H9 (cell line): ENCODE data around the gene ZNF587B. TPM values are rescaled to one million over a fixed set of nuclear protein-coding genes. Genes with fewer than 3 reads are reported as not detected.
"Not testable (repeated sequence)": the region's sequence is repeated elsewhere in the genome, so short reads cannot be mapped to it uniquely, and the experiment has no call there.

Experiments used
- DNase-seq: peaks from one replicate; pipeline ENCODE4 v3.0.0-alpha.2; 2017
- H2AFZ ChIP-seq: one replicate; pipeline ENCODE4 v1.6.1; 2013; ENCODE audit warnings: mild to moderate bottlenecking, low read length, control low read depth, moderate library complexity
- H2AK5ac ChIP-seq: 2 replicates; pipeline ENCODE4 v1.6.1; 2013; ENCODE audit warnings: low read length, control low read depth, mixed read lengths; ENCODE audit not compliant: insufficient read length
- H2BK120ac ChIP-seq: one replicate; pipeline ENCODE4 v1.6.1; 2013; ENCODE audit warnings: low read depth, mild to moderate bottlenecking, low read length, control low read depth, inconsistent platforms; ENCODE audit not compliant: poor library complexity, severe bottlenecking
- H2BK12ac ChIP-seq: 2 replicates; pipeline ENCODE4 v1.6.1; 2013; ENCODE audit warnings: low read length, control low read depth, mixed read lengths, low read depth; ENCODE audit not compliant: insufficient read length
- H2BK15ac ChIP-seq: 2 replicates; pipeline ENCODE4 v1.6.1; 2013; ENCODE audit warnings: low read depth, low read length, control low read depth
- H2BK20ac ChIP-seq: one replicate; pipeline ENCODE4 v1.6.1; 2013; ENCODE audit warnings: low read depth, mild to moderate bottlenecking, low read length, control low read depth, inconsistent platforms; ENCODE audit not compliant: poor library complexity, severe bottlenecking
- H2BK5ac ChIP-seq: 2 replicates; pipeline ENCODE4 v1.6.1; 2013; ENCODE audit warnings: low read length, control low read depth, mixed read lengths; ENCODE audit not compliant: insufficient read length
- H3K14ac ChIP-seq: 2 replicates; pipeline ENCODE4 v1.6.1; 2013; ENCODE audit warnings: low read length, control low read depth; ENCODE audit not compliant: insufficient read depth
- H3K18ac ChIP-seq: 2 replicates; pipeline ENCODE4 v1.6.1; 2013; ENCODE audit warnings: low read depth, mild to moderate bottlenecking, mixed read lengths, low read length, control low read depth; ENCODE audit not compliant: insufficient read length
- H3K23ac ChIP-seq: 2 replicates; pipeline ENCODE4 v1.6.1; 2013; ENCODE audit warnings: low read length, control low read depth, mixed read lengths, low read depth; ENCODE audit not compliant: insufficient read length
- H3K23me2 ChIP-seq: 2 replicates; pipeline ENCODE4 v1.6.1; 2013; ENCODE audit warnings: low read depth, mild to moderate bottlenecking, mixed read lengths, low read length, control low read depth; ENCODE audit not compliant: insufficient read length, poor library complexity, severe bottlenecking
- H3K27ac ChIP-seq: 2 replicates; pipeline ENCODE4 v1.5.1; 2013; ENCODE audit warnings: low read length, control low read depth, mixed read lengths, low read depth; ENCODE audit not compliant: insufficient read length
- H3K27me3 ChIP-seq: 2 replicates; pipeline ENCODE4 v1.6.1; 2013; ENCODE audit warnings: low read length, control low read depth, inconsistent platforms; ENCODE audit not compliant: insufficient read depth
- H3K4ac ChIP-seq: 2 replicates; pipeline ENCODE4 v1.6.1; 2013; ENCODE audit warnings: low read depth, mild to moderate bottlenecking, control low read depth, inconsistent platforms, low read length, moderate library complexity
- H3K4me1 ChIP-seq: 2 replicates; pipeline ENCODE4 v1.6.1; 2013; ENCODE audit warnings: low read length, control low read depth, inconsistent platforms; ENCODE audit not compliant: insufficient read depth
- H3K4me2 ChIP-seq: 2 replicates; pipeline ENCODE4 v1.6.1; 2013; ENCODE audit warnings: low read length, control low read depth, mixed read lengths; ENCODE audit not compliant: insufficient read length, insufficient read depth
- H3K56ac ChIP-seq: 2 replicates; pipeline ENCODE4 v1.6.1; 2013; ENCODE audit warnings: low read depth, mild to moderate bottlenecking, mixed read lengths, low read length, control low read depth; ENCODE audit not compliant: insufficient read length
- H3K79me1 ChIP-seq: 2 replicates; pipeline ENCODE4 v1.6.1; 2013; ENCODE audit warnings: low read depth, mild to moderate bottlenecking, moderate library complexity, low read length, control low read depth, inconsistent platforms; ENCODE audit not compliant: insufficient read depth, poor library complexity, severe bottlenecking
- H3K79me2 ChIP-seq: 2 replicates; pipeline ENCODE4 v1.6.1; 2013; ENCODE audit warnings: low read length, control low read depth, inconsistent platforms; ENCODE audit not compliant: insufficient read depth
- H3K9ac ChIP-seq: 2 replicates; pipeline ENCODE4 v1.6.1; 2013; ENCODE audit warnings: low read length, control low read depth, mixed read lengths; ENCODE audit not compliant: insufficient read length; ENCODE audit errors: extremely low read depth
- H3K9me3 ChIP-seq: one replicate; pipeline ENCODE4 v1.6.1; 2013; ENCODE audit warnings: low read depth, low read length, inconsistent platforms; ENCODE audit not compliant: control insufficient read depth
- H3T11ph ChIP-seq: one replicate; pipeline ENCODE4 v1.6.1; 2013; ENCODE audit warnings: mild to moderate bottlenecking, low read length, control low read depth, inconsistent platforms
- H4K20me1 ChIP-seq: one replicate; pipeline ENCODE4 v1.6.1; 2013; ENCODE audit not compliant: control insufficient read depth, insufficient read length, insufficient read depth
- H4K5ac ChIP-seq: 2 replicates; pipeline ENCODE4 v1.6.1; 2013; ENCODE audit warnings: low read depth, mild to moderate bottlenecking, mixed read lengths, low read length, control low read depth; ENCODE audit not compliant: insufficient read length
- H4K8ac ChIP-seq: replicated peaks from 2 replicates; pipeline ENCODE4 v1.6.1; 2013; ENCODE audit warnings: low read length, control low read depth, mixed read lengths, low read depth; ENCODE audit not compliant: insufficient read length
- H4K91ac ChIP-seq: 2 replicates; pipeline ENCODE4 v1.6.1; 2013; ENCODE audit warnings: low read depth, mild to moderate bottlenecking, moderate library complexity, mixed read lengths, low read length, control low read depth; ENCODE audit not compliant: insufficient read length
- H3K27ac Mint-ChIP-seq, 3 experiments: 2 replicates in 2 of 3; 3 replicates in 1 of 3; pipeline ENCODE4 v1.8.0; 2020 to 2021; ENCODE audit warnings: mixed read lengths in 3 of 3, mild to moderate bottlenecking in 1 of 3, moderate library complexity in 1 of 3
- H3K27me3 Mint-ChIP-seq: 2 replicates; pipeline ENCODE4 v1.8.0; 2021; ENCODE audit warnings: low read depth, mild to moderate bottlenecking, moderate library complexity, mixed read lengths
- H3K36me3 Mint-ChIP-seq, 3 experiments: 2 replicates in 2 of 3; 3 replicates in 1 of 3; pipeline ENCODE4 v1.8.0; 2020 to 2021; ENCODE audit warnings: low read depth in 3 of 3, mixed read lengths in 3 of 3; ENCODE audit not compliant: insufficient read depth in 1 of 3
- H3K4me1 Mint-ChIP-seq, 2 experiments: 2 replicates each; pipeline ENCODE4 v1.8.0; 2020; ENCODE audit warnings: mixed read lengths in 2 of 2
- H3K4me3 Mint-ChIP-seq, 2 experiments: 2 replicates in 1 of 2; 3 replicates in 1 of 2; pipeline ENCODE4 v1.8.0; 2020 to 2021; ENCODE audit warnings: mild to moderate bottlenecking in 2 of 2, mixed read lengths in 2 of 2, moderate library complexity in 1 of 2
- H3K9me3 Mint-ChIP-seq, 2 experiments: 2 replicates in 1 of 2; 3 replicates in 1 of 2; pipeline ENCODE4 v1.8.0; 2020; ENCODE audit warnings: mild to moderate bottlenecking in 2 of 2, mixed read lengths in 2 of 2, moderate library complexity in 1 of 2
- WGBS: extraction: QIAGEN DNeasy Blood & Tissue Kit; methylation state at CpG from one replicate; pipeline ENCODE4 v1.1.7; 2013; ENCODE audit warnings: missing lambda C conversion rate, low lambda C conversion rate, mixed read lengths; ENCODE audit not compliant: insufficient read length; ENCODE audit errors: extremely low coverage; 5-methylcytosine and 5-hydroxymethylcytosine counted together
- total RNA-seq: library from RNA; stranded (reverse); gene quantifications from 2 replicates; pipeline ENCODE4 v1.2.1, GENCODE V29; 2021
- TF ChIP-seq, protein P1 (sequence below): fragments of 200-600 bp; sonication (generic); conservative IDR thresholded peaks from 3 replicates; pipeline ENCODE4 v1.8.0; 2021; ENCODE audit warnings: antibody characterized with exemption, mild to moderate bottlenecking

Gene ZNF587B
- total RNA-seq, 1 experiment from 2014 or later: 45.2 TPM

DNA sequence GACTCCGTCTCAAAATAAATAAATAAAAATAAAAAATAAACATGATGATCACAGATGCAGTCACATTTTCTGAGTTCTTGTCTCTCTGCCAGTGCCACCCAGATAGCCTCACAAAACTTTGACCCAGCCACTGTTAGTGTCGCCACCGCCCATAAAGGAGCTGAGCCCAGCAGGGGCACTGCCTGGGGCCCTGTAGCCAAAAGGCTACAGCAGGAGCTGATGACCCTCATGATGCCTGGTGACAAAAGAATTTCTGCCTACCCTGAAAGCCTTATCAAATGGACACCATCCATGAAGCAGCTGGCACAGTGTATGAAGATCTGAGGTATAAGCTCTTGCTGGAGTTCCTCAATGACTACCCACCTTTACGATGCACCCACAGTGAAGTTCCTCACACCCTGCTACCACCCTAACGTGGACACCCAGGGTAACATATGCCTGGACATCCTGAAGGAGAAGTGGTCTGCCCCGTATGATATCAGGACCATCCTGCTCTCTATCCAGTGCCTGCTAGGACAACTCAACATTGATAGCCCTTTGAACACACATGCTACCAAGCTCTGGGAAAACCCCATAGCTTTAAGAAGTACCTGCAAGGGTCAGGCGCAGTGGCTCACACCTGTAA is 37.9 kb downstream of the ZNF587B start:
- no peak overlapping the region for H4K5ac ChIP-seq
- H3K9ac ChIP-seq: no peak overlapping the region
- H3K27me3 ChIP-seq: no peaks in the 10 kb centered on the region
- Mint-ChIP-seq H3K9me3 (peaks cover 22 to 25% of the 10 kb centered on the region in 2 experiments), H3K4me3 (no peak overlapping the region), H3K27me3 (no peaks in the 10 kb centered on the region), H3K36me3 (peaks cover 64 to 88% (median 85%) of the 10 kb centered on the region in 3 experiments), H3K27ac (peak overlapping the region in 2 of 3 experiments; percentile 25 to 91; a peak in 2 of 7 replicates), H3K4me1 (0 out of 4 replicates have a peak, but pooled peaks cover 0 to 4% of the 10 kb centered on the region in 2 experiments)
- DNase-seq: no peak
- H2BK12ac ChIP-seq: no peak overlapping the region
- no peak overlapping the region for H3K4ac ChIP-seq
- no peak overlapping the region for H3K23ac ChIP-seq
- peaks cover 6% of the 10 kb centered on the region; the same call in 1 of the 2 replicates for H3K79me2 ChIP-seq
- H2AFZ ChIP-seq: no peak overlapping the region
- H2BK20ac ChIP-seq: no peak overlapping the region
- TF ChIP-seq, protein P1, sequence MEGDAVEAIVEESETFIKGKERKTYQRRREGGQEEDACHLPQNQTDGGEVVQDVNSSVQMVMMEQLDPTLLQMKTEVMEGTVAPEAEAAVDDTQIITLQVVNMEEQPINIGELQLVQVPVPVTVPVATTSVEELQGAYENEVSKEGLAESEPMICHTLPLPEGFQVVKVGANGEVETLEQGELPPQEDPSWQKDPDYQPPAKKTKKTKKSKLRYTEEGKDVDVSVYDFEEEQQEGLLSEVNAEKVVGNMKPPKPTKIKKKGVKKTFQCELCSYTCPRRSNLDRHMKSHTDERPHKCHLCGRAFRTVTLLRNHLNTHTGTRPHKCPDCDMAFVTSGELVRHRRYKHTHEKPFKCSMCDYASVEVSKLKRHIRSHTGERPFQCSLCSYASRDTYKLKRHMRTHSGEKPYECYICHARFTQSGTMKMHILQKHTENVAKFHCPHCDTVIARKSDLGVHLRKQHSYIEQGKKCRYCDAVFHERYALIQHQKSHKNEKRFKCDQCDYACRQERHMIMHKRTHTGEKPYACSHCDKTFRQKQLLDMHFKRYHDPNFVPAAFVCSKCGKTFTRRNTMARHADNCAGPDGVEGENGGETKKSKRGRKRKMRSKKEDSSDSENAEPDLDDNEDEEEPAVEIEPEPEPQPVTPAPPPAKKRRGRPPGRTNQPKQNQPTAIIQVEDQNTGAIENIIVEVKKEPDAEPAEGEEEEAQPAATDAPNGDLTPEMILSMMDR: no peak
- no peaks in the 10 kb centered on the region for H3K79me1 ChIP-seq
- H3K27ac ChIP-seq: no peak overlapping the region
- no peak overlapping the region for H4K8ac ChIP-seq
- no peak overlapping the region for H3K18ac ChIP-seq
- H4K91ac ChIP-seq: no peak overlapping the region
- no peak overlapping the region for H3K4me2 ChIP-seq
- H2BK15ac ChIP-seq: no peak overlapping the region
- H2AK5ac ChIP-seq: no peak overlapping the region
- no peaks in the 10 kb centered on the region for H3K23me2 ChIP-seq
- H3T11ph ChIP-seq: no peak overlapping the region
- peaks cover 14% of the 10 kb centered on the region for H3K9me3 ChIP-seq
- H3K4me1 ChIP-seq: no peaks in the 10 kb centered on the region
- no peaks in the 10 kb centered on the region for H4K20me1 ChIP-seq
- H2BK120ac ChIP-seq: no peak overlapping the region
- no CpG with 5 or more reads among the region's 7 CpGs for WGBS
- no peak overlapping the region for H2BK5ac ChIP-seq
- H3K14ac ChIP-seq: no peak overlapping the region
- no peak overlapping the region for H3K56ac ChIP-seq

DNA sequence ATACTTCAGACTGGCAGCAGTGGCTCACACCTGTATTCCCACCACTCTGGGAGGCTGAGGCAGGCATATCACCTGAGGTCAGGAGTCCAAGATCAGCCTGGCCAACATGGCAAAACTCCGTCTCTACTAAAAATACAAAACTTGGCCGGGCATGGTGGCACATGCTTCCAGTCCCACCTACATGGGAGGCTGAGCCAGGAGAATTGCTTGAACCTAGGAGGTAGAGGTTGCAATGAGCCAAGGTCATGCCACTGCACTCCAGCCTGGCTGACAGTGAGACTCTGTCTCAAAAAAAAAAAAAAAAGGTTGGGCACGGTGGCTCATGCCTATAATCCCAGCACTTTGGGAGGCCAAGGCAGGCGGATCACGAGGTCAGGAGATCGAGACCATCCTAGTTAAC is 39.6 kb downstream of the ZNF587B start:
- not testable (repeated sequence) for H3K9ac ChIP-seq, H2BK12ac ChIP-seq, H3K79me1 ChIP-seq, H4K91ac ChIP-seq, H2BK15ac ChIP-seq, H3K4me3 Mint-ChIP-seq, H3K27me3 Mint-ChIP-seq, H3K4ac ChIP-seq, H2AFZ ChIP-seq, H3K27ac Mint-ChIP-seq, H2BK20ac ChIP-seq, H3K56ac ChIP-seq, H4K8ac ChIP-seq, H2BK5ac ChIP-seq, H4K5ac ChIP-seq, H3K18ac ChIP-seq, H2BK120ac ChIP-seq, H3K27me3 ChIP-seq, H3K27ac ChIP-seq, H2AK5ac ChIP-seq, H3K14ac ChIP-seq, H3T11ph ChIP-seq, H3K23me2 ChIP-seq, H4K20me1 ChIP-seq, DNase-seq, H3K4me1 ChIP-seq, H3K4me1 Mint-ChIP-seq, H3K4me2 ChIP-seq, H3K23ac ChIP-seq
- Histone ChIP-seq H3K9me3 (peaks cover 28% of the 10 kb centered on the region), H3K79me2 (peaks cover 10% of the 10 kb centered on the region; the same call in 1 of the 2 replicates)
- Mint-ChIP-seq H3K9me3 (peaks cover 39 to 41% of the 10 kb centered on the region in 2 experiments), H3K36me3 (peaks cover 70 to 89% (median 89%) of the 10 kb centered on the region in 3 experiments)
- WGBS: no CpG with 5 or more reads among the region's 6 CpGs
